Muscle layer of colon (tissue), 2 donors: ENCODE results near the gene BCL11B.

ENCODE experiments used
- H3K27ac ChIP-seq: one replicate; pipeline ENCODE4 v1.7.0; 2013; ENCODE audit warnings: low read depth, mild to moderate bottlenecking, low read length, moderate library complexity
- H3K27me3 ChIP-seq, 2 donors: one replicate each; pipeline ENCODE4 v1.7.0; 2013; ENCODE audit warnings: low read length in 2 of 2, mild to moderate bottlenecking in 2 of 2; ENCODE audit not compliant: insufficient read depth in 2 of 2, control insufficient read depth in 1 of 2
- H3K36me3 ChIP-seq: one replicate; pipeline ENCODE4 v1.7.0; 2013; ENCODE audit warnings: mild to moderate bottlenecking, low read length; ENCODE audit not compliant: insufficient read depth
- H3K4me1 ChIP-seq: one replicate; pipeline ENCODE4 v1.7.0; 2013; ENCODE audit warnings: mild to moderate bottlenecking, low read length; ENCODE audit not compliant: insufficient read depth
- H3K4me3 ChIP-seq, 2 donors: one replicate each; pipeline ENCODE4 v1.7.0; 2013; ENCODE audit warnings: low read length in 2 of 2, low read depth in 1 of 2, mild to moderate bottlenecking in 1 of 2, moderate library complexity in 1 of 2
- H3K9ac ChIP-seq: one replicate; pipeline ENCODE4 v1.7.0; 2013; ENCODE audit warnings: low read length
- H3K9me3 ChIP-seq: one replicate; pipeline ENCODE4 v1.7.0; 2013; ENCODE audit warnings: mild to moderate bottlenecking, low read length
- donor health status: abdominal sarcoma.
- donor health status: Adenocarcinoma of cecum.

BCL11B gene

DNA sequence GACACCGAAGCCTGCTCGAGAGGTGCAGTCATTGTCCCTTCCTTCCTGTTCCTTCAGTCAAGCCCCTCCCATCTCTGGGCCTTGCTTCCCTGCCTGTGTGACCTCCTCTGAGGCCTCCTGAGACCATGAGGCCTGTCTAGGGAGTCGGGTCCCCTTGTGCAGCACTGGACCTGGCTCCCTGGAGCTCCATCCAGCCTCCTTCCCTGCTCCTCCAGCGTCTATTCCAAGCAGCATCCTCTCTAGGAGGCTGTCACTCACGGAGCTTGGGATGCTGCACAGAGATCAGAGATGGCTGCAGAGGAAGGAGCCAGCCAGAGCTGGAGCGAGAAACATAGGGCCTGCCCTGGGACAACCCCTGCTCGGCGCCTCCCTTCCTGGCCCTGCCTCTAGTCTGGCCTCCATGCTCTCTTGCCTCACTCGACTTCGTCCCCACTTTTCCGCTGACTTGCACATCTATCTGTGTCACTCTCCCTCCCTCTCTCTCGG, 142.7 kb downstream of the BCL11B start:
- no peak overlapping the region for H3K27ac ChIP-seq
- H3K9ac ChIP-seq: no peak overlapping the region
- H3K4me3 ChIP-seq: no peak overlapping the region
- H3K4me1 ChIP-seq: peaks cover 15% of the 10 kb centered on the region
- H3K9me3 ChIP-seq: no peaks in the 10 kb centered on the region
- H3K36me3 ChIP-seq: no peaks in the 10 kb centered on the region
- H3K27me3 ChIP-seq: no peaks in the 10 kb centered on the region

DNA sequence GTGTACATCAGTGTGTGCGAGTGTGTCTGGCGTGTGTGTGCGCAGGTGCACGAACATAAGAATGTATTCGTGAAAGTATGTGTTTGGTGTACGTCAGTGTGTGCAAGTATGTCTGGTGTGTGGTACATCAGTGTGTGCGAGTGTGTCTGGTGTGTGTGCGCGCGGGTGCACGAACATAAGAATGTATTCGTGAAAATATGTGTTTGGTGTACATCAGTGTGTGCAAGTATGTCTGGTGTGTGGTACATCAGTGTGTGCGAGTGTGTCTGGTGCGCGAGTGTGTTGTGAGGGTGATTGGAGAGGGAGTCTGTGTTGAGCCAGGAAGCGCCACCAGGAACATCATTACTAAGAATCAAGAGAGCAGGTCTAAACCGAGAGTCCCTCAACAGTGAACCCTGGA, 143.8 kb downstream of the BCL11B start:
- no peaks in the 10 kb centered on the region for H3K36me3 ChIP-seq
- H3K27me3 ChIP-seq: peaks cover 0 to 3% of the 10 kb centered on the region in 2 donors
- no peak overlapping the region for H3K27ac ChIP-seq
- H3K9ac ChIP-seq: no peak overlapping the region
- no peak overlapping the region for H3K4me3 ChIP-seq
- no peaks in the 10 kb centered on the region for H3K9me3 ChIP-seq
- peaks cover 6% of the 10 kb centered on the region for H3K4me1 ChIP-seq

DNA sequence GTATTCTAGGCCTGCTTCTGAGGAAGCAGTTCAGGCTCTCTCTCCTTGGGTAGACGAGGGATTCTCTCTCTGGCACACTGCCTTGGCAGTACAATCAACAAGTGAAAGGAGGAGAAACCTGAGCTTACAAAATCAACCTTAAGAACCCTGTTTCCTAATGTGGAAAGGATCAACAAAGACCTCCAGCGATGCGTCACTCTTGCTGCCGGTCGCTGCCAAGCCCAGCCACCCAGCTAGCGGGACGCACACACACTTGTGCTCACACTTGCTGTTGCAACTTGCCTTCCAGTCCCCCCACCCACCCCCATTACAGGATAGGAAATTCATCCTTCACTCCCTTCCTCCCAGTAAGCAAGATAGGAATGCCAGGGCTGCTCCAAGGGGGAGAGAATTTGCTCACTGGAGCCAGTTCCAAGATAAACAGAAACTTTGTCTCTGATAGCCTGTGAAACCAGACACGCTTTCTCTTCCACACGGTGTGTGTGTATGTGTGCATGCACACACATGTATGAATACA, 144.3 kb downstream of the BCL11B start:
- H3K36me3 ChIP-seq: no peaks in the 10 kb centered on the region
- H3K9ac ChIP-seq: no peak overlapping the region
- H3K4me3 ChIP-seq: no peak overlapping the region
- peaks cover 0 to 3% of the 10 kb centered on the region in 2 donors for H3K27me3 ChIP-seq
- no peak overlapping the region for H3K27ac ChIP-seq
- no peaks in the 10 kb centered on the region for H3K9me3 ChIP-seq
- peaks cover 2% of the 10 kb centered on the region for H3K4me1 ChIP-seq

DNA sequence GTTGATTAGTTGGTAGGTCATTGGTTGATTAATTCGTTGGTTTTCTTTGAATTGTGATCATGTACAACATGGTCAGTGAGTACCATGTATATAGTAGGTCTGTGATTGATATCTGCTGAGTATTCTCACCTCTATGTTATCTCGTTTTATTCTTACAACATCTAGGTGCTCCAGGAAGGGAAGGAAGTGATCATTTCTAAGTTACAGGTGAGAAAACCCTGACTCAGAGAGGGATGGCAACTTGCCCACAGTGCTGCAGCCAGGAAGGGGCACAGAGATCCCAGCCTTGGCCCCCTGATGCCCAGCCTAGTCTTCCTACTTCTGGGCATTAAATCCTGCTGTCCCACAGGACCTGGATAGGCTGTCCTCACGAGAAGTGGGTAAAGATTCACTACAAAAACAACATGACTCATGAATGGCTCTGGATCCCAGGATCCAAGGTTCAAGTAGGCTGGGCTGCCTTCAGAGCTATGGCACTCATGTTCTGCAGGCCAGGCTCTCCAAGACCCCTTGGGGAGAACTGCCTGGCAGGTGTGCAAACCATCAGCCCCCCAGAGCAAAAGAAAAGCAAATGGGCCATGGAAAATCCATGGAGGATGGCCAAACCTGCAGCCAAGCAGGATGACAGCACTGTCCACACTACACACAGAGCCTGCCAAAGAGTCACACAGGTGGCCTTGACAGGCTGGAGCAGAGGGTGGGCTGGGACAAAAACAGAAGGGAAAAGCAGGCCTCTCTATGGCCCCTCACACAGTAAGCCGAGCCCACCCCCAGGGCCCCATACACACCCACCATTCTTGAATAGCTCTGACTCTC, 146.2 kb downstream of the BCL11B start:
- Histone ChIP-seq H3K36me3 (no peaks in the 10 kb centered on the region), H3K27ac (no peak overlapping the region), H3K9me3 (no peaks in the 10 kb centered on the region), H3K9ac (no peak overlapping the region), H3K4me3 (no peak overlapping the region), H3K4me1 (no peaks in the 10 kb centered on the region), H3K27me3 (peaks cover 0 to 3% of the 10 kb centered on the region in 2 donors)

DNA sequence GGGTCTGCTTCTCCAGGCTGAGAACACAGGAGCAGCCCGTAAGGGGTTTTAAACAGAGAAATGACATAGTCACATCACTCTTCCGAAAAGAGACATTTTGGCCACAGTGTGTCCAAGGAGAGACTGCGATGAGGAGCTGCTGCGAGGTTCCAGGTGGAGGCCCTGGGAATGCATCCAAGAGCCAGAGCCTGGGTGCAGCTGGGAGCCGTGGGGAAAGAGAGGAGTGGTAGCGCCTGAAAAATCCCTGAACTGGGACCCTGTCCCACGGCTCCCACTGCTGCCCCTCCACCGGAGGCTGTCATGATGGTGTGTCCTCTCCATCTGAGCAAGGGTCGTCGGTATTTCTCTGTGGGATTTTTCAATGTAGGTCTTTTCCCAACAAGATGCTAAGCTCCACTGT, 146.9 kb downstream of the BCL11B start:
- no peaks in the 10 kb centered on the region for H3K9me3 ChIP-seq
- no peak overlapping the region for H3K9ac ChIP-seq
- H3K27ac ChIP-seq: no peak overlapping the region
- H3K4me3 ChIP-seq: no peak overlapping the region
- H3K27me3 ChIP-seq: peaks cover 0 to 3% of the 10 kb centered on the region in 2 donors
- no peaks in the 10 kb centered on the region for H3K36me3 ChIP-seq
- no peaks in the 10 kb centered on the region for H3K4me1 ChIP-seq

DNA sequence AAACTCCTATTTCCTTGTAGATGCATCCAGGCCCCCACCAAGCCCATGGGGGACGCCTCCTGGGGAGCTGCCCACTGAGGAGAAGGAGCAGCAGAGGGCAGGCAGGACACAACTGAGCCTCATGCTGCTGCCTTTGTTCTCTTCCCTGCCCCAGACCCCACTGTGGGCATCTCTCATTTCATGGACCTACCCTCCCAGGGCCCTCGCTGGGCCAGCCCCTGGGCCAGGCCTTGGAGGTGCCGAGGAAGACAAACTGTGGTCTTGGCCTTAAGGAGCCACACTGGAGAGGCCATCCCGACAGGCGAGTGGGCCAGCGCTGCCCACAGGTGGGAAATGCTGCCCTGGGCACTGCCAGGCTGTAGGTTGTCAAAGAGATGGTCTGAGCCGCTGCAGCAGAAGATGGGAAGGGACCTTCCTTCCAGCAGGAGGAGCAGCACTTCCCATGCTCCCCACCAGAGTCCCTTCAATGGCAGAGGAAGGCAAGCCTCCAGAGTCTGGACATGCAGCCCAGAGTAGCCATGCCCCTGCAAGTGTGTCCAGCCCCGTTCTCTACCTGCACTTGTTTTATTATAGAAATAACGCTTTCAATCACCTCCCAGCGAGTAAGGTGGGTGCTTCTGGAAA, 147.4 kb downstream of the BCL11B start:
- no peaks in the 10 kb centered on the region for H3K9me3 ChIP-seq
- no peak overlapping the region for H3K9ac ChIP-seq
- H3K27me3 ChIP-seq: peaks cover 0 to 3% of the 10 kb centered on the region in 2 donors
- H3K4me1 ChIP-seq: no peaks in the 10 kb centered on the region
- no peak overlapping the region for H3K27ac ChIP-seq
- H3K4me3 ChIP-seq: no peak overlapping the region
- no peaks in the 10 kb centered on the region for H3K36me3 ChIP-seq

DNA sequence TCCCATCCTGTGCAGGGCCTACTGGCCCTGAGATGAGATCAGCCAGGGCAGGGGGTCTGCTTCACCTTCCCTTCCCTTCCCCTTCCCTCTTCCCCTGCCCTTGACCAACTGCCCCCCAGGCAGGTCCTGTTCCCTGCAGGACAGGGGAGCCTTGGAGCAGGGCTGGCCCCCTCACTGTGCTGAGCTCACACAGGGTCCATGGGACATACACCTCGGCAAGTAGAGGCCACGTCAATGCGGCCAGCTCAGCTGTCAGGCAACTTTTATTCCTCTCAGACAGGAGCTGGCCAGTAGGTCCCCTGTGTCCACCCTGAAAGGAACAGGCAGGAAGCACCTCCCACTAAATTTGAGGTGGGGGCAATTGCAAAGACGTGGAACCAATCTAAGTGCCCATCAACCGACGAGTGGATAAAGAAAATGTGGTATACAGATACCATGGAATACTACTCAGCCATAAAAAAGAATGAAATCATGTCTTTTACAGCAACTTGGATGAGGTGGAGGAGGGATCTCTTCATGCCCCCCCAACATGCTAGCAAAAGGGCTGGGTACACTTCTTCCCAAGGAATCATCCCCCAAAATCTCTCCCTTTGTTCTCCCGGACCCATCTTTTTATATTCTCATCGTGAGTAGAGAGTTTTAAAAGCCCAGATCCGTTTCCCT, 148.7 kb downstream of the BCL11B start:
- Histone ChIP-seq H3K36me3 (no peaks in the 10 kb centered on the region), H3K4me3 (no peak overlapping the region), H3K9me3 (no peaks in the 10 kb centered on the region), H3K9ac (no peak overlapping the region), H3K27ac (no peak overlapping the region), H3K4me1 (no peaks in the 10 kb centered on the region), H3K27me3 (peaks cover 0 to 9% of the 10 kb centered on the region in 2 donors)

DNA sequence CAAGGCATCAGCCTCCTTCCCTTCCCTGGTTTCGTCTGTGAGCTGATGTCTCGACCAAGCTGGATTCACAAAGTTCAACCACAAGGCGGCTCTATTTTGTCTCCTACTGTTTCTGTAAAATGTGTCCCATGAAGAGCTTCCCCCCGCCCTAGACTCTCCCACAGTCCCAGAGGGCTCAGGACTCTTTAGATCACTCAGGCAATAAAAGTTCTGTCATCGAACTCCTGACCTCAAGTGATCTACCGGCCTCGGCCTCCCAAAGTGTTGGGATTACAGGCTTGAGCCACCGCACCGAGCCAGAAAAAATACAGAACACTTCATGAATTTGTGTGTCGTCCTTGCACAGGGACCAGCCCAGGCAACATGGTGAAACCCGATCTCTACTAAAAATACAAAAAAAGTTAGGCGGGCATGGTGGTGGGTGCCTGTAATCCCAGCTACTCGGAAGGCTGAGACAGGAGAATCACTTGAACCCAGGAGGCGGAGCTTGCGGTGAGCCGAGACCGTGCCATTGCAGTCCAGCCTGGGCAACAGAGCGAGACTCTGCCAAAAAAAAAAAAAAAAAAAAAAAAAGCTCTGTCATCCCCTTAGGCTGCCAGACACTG, 149.4 kb downstream of the BCL11B start:
- H3K27me3 ChIP-seq: peaks cover 0 to 9% of the 10 kb centered on the region in 2 donors

DNA sequence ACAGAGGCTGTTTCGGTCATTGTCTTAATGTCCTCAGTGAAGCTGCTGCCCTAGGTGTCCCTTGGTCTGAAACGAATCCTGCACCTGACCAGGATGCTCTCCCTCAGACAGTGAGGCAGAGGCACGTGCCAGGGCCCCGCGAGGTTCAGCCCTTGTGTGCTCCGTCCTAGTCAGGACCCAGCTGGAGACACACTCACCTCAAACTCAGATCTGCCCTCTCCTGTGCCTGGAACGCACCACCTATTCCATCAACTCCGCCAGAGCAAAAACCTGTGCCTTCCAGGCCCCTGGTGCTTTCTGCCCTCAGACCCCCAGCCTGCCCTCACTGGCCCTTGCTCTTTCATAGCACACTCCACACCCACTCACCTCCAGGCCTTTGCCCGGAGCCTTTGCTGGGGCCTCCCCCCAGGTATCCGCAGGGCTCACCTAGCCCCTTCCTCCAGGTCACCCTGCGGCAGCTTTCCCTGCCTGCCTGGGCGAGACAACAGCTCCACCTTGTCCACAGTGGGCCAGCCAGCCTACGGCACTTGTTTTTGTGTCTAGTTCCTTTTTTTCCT, 150.6 kb downstream of the BCL11B start:
- Histone ChIP-seq H3K4me3 (no peak overlapping the region), H3K27me3 (peaks cover 0 to 9% of the 10 kb centered on the region in 2 donors), H3K4me1 (no peaks in the 10 kb centered on the region), H3K9me3 (no peaks in the 10 kb centered on the region), H3K36me3 (no peaks in the 10 kb centered on the region), H3K9ac (no peak overlapping the region), H3K27ac (no peak overlapping the region)

More for the DNA sequence above, 149.4 kb downstream of the BCL11B start:
- H3K36me3 ChIP-seq: no peaks in the 10 kb centered on the region
- H3K4me1 ChIP-seq: no peaks in the 10 kb centered on the region
- H3K9ac ChIP-seq: no peak overlapping the region
- no peak overlapping the region for H3K4me3 ChIP-seq
- H3K9me3 ChIP-seq: no peaks in the 10 kb centered on the region
- no peak overlapping the region for H3K27ac ChIP-seq

DNA sequence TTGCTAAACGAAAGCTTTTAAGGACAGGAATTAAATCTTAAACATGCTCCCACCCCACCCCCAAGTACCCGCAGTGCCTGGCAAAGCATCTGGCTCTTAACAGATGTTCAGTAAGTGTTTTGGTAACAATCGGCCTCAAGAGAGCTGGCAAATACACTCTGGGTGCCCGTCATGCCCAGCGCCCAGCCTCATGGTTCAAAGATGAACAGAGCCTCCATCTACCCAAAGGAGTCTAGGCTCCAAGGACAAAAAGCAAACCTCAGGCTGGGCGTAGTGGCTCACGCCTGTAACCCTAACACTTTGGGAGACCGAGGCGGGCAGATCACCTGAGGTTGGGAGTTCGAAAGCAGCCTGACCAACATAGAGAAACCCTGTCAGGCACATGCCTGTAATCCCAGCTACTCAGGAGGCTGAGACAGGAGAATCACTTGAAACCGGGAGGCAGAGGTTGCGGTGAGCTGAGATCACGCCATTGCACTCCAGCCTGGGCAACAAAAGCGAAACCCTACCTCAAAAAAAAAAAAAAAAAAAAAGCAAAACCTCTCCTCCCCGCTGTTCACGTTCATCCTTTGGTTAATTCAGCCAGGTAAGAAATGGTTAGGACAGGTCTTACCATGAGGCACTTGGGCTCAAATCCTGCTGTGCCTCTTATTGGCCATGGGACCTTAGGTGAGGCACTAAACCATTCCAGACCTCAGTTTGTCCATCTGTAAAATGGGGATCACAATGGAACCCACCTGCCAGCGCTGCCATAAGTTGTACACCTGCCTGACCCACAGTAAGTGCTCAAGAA, 151.3 kb downstream of the BCL11B start:
- Histone ChIP-seq H3K4me3 (no peak overlapping the region), H3K9me3 (no peaks in the 10 kb centered on the region), H3K9ac (no peak overlapping the region), H3K27me3 (peaks cover 0 to 9% of the 10 kb centered on the region in 2 donors), H3K27ac (no peak overlapping the region), H3K36me3 (no peaks in the 10 kb centered on the region), H3K4me1 (no peaks in the 10 kb centered on the region)
